ENCODE results near the gene MAP3K5. TPM values are rescaled to one million over a fixed set of nuclear protein-coding genes. Genes with fewer than 3 reads are reported as not detected.
A peak's percentile ranks its signal among the peaks of the same experiment; 100 is the strongest.

MAP3K5 gene
- total RNA-seq, 3 donors from 2014 or later (not counting 1 experiment from before 2014, with no cell fraction given): 19.7 to 36.7 (median 35.4) TPM

DNA sequence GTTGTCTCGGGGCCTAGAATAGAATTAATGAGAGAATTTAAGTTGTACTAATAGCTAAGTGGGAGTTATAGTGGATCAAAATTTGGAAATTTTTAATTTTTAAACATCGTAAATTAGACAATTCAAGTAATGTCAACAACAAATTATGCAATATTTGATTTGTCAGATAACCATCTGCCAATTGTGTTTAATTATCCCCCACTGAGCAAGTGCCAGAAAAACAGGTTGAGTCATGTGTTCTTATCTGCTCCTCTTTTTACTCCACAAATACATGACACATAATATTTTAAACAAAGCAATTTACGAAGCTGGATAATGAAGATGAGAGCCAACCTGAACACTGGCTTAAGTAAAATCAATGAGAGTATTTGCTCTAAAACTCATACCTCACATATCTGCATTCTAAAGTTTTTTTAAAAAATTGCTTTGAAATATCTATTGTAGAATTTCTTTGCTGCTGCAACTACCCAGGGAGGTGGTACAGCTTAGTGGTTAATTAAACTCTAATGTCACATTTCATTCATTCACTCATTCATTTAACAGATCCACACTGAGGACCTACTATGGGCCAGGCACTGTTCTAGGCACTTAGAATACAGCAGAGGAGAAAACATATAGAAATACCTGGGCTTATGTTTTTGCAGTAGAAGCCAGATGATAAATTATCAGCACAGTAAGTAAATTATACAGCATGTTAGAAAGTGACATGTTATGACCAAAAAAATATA, 184.9 kb downstream of the MAP3K5 start:
- Histone ChIP-seq H3K4me3 (ENCODE audit: low read length) (no peak overlapping the region), H3K27me3 (ENCODE audit: control insufficient read depth, insufficient read depth, low read length) (no peaks in the 10 kb centered on the region), H3K27ac (ENCODE audit: low read length) (no peak overlapping the region), H3K9me3 (ENCODE audit: control insufficient read depth, insufficient read depth, low read length) (no peaks in the 10 kb centered on the region), H3K36me3 (ENCODE audit: control insufficient read depth, insufficient read depth, low read length) (peaks cover 37% of the 10 kb centered on the region), H3K4me1 (ENCODE audit: control insufficient read depth, insufficient read depth, low read length) (no peaks in the 10 kb centered on the region)
- Mint-ChIP-seq H3K36me3 (peaks cover 7% of the 10 kb centered on the region), H3K27me3 (ENCODE audit: low read depth in 2 of 2) (no peaks in the 10 kb centered on the region), H3K4me1 (peaks cover 4 to 16% of the 10 kb centered on the region in 2 donors), H3K9me3 (no peaks in the 10 kb centered on the region), H3K27ac (peak overlapping the region in 1 of 2 donors; percentile 47), H3K4me3 (no peak overlapping the region)
- intact Hi-C loops (cut with micrococcal nuclease): no loop called here
- ATAC-seq (no peak), DNase-seq (no peak)
- WGBS (ENCODE audit: insufficient coverage): 96% methylated on average over 3 of the region's 3 CpGs
- TF ChIP-seq, protein P1, sequence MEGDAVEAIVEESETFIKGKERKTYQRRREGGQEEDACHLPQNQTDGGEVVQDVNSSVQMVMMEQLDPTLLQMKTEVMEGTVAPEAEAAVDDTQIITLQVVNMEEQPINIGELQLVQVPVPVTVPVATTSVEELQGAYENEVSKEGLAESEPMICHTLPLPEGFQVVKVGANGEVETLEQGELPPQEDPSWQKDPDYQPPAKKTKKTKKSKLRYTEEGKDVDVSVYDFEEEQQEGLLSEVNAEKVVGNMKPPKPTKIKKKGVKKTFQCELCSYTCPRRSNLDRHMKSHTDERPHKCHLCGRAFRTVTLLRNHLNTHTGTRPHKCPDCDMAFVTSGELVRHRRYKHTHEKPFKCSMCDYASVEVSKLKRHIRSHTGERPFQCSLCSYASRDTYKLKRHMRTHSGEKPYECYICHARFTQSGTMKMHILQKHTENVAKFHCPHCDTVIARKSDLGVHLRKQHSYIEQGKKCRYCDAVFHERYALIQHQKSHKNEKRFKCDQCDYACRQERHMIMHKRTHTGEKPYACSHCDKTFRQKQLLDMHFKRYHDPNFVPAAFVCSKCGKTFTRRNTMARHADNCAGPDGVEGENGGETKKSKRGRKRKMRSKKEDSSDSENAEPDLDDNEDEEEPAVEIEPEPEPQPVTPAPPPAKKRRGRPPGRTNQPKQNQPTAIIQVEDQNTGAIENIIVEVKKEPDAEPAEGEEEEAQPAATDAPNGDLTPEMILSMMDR (IDR thresholded peaks at IDR 0.05): no peak

GRCh38 chr6:136604928-136605510, 187.3 kb downstream of the MAP3K5 start:
- DNase-seq: no peak
- Histone ChIP-seq H3K27me3 (ENCODE audit: control insufficient read depth, insufficient read depth, low read length) (no peaks in the 10 kb centered on the region), H3K4me3 (ENCODE audit: low read length) (no peak overlapping the region), H3K36me3 (ENCODE audit: control insufficient read depth, insufficient read depth, low read length) (peaks cover 45% of the 10 kb centered on the region), H3K27ac (ENCODE audit: low read length) (no peak overlapping the region), H3K9me3 (ENCODE audit: control insufficient read depth, insufficient read depth, low read length) (no peaks in the 10 kb centered on the region), H3K4me1 (ENCODE audit: control insufficient read depth, insufficient read depth, low read length) (no peaks in the 10 kb centered on the region)
- intact Hi-C loops (cut with micrococcal nuclease): no loop called here
- Mint-ChIP-seq H3K27me3 (ENCODE audit: low read depth in 2 of 2) (no peaks in the 10 kb centered on the region), H3K4me3 (no peak overlapping the region), H3K36me3 (peaks cover 15% of the 10 kb centered on the region), H3K4me1 (peaks cover under 1 to 11% of the 10 kb centered on the region in 2 donors), H3K9me3 (no peaks in the 10 kb centered on the region), H3K27ac (no peak overlapping the region)
- WGBS (ENCODE audit: insufficient coverage): 96% methylated on average over 2 of the region's 5 CpGs
- ATAC-seq: no peak
- TF ChIP-seq, protein P1 (IDR thresholded peaks at IDR 0.05): no peak

GRCh38 chr6:136604328-136604825, 187.9 kb downstream of the MAP3K5 start:
- Mint-ChIP-seq H3K4me1 (peaks cover 0 to 11% of the 10 kb centered on the region in 2 donors), H3K27ac (no peak overlapping the region), H3K4me3 (no peak overlapping the region), H3K9me3 (no peaks in the 10 kb centered on the region), H3K27me3 (ENCODE audit: low read depth in 2 of 2) (no peaks in the 10 kb centered on the region), H3K36me3 (peaks cover 15% of the 10 kb centered on the region)
- Histone ChIP-seq H3K36me3 (ENCODE audit: control insufficient read depth, insufficient read depth, low read length) (peaks cover 48% of the 10 kb centered on the region), H3K4me1 (ENCODE audit: control insufficient read depth, insufficient read depth, low read length) (no peaks in the 10 kb centered on the region), H3K4me3 (ENCODE audit: low read length) (no peak overlapping the region), H3K9me3 (ENCODE audit: control insufficient read depth, insufficient read depth, low read length) (no peaks in the 10 kb centered on the region), H3K27ac (ENCODE audit: low read length) (no peak overlapping the region), H3K27me3 (ENCODE audit: control insufficient read depth, insufficient read depth, low read length) (no peaks in the 10 kb centered on the region)
- TF ChIP-seq, protein P1 (IDR thresholded peaks at IDR 0.05): no peak
- DNase-seq: no peak
- ATAC-seq: no peak
- intact Hi-C loops (cut with micrococcal nuclease): no loop called here
- WGBS (ENCODE audit: insufficient coverage): 100% methylated on average over 1 of the region's 1 CpG

All from natural killer cell (primary cell).